ENCODE results near the gene AP1G2.
A peak's percentile ranks its signal among the peaks of the same experiment; 100 is the strongest.
"Not testable (repeated sequence)": the region's sequence is repeated elsewhere in the genome, so short reads cannot be mapped to it uniquely, and the experiment has no call there.

Gene AP1G2

DNA sequence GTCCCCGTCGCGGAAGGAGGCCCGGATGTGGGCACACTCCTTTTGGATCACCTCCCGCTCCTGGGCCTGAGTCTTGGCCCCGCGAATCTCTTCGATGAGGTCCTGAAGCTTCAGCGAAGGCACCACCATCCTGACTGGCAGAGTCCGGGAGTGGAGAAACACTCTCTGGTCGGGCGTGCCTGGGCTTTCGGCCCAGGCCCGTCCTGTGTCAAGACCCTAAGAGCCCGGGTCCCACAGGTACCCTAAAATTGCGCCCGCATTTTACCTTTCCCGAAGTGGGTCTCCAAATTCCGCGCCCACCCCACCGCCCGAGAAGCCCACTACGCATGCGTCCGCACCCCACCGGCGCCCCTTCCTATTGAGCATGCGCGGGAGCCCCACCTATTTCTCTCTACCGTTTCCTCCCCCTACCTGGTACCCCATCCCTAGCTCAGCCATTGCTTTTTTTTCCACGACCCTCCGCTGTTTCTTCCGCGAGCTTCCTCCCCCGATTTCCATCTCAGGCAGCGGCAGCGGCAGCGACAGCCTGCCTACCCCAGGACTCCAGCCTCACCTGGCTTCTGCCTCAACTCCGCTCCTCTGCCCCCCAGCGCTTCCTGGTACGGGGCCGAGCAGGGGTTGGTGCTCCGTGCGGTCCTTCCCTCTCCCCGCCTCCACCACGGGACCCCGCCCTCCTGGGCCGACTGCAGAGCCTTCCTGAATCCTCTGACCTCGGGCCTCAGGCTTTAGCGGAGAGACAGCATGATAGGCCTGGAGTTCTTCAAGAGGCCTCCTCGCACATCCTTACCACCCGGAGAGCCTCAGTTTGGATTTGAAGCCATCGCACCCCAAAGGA, at the start of gene AP1G2:
Gene AP1G2, minus strand, starts transcription at position 606 of the 835 bp plus-strand sequence. Its CDS starts 477 bp downstream, at position 129.
- DNase-seq = peak; percentile 90

GRCh38 chr14:23615856-23616255, 48.3 kb upstream of the AP1G2 start:
- no peak for DNase-seq

DNA sequence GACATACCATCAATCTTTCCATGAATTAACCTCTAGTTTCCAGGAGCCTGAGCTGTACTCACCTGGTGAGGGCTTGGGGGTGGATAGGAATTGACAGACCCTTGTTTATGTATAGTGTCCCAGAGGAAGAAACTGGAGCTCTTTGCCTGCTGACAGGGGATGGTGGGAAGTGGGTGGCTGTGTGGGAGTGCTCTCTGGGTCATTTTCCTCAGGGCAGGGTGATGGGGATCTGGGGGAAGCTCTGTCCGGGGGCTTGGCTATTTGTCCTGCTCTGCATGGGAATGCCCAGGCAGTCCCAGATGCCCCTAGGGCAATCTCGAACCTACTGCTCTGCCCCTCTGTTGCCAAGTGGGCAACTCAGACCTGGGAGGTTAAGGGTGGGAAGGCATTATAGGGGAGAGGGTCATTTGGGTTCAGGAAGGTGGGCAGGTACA, 46.8 kb upstream of the AP1G2 start:
- DNase-seq = no peak

GRCh38 chr14:23613242-23614070, 45.9 kb upstream of the AP1G2 start:
- DNase-seq = no peak

GRCh38 chr14:23612802-23613201, 45.2 kb upstream of the AP1G2 start:
- no peak for DNase-seq

DNA sequence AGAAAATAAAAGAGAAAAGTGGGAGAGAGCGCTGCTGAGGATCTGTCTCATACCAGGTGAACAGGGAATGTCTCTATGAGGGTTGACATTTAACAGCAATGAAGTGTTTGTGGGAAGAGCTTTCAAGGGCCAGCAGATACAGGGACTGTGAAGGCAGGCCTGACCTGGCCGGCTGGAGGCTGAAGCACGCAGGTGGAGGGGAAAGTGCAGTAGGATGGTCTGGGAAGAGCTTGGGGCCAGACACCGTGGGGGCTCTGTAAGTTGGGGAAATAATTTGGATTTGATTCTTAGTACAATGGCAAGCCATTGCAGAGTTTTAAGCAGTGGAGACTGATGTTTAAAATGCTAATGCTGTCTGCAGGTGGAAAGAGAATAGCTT, 44.8 kb upstream of the AP1G2 start:
- no peak for DNase-seq

DNA sequence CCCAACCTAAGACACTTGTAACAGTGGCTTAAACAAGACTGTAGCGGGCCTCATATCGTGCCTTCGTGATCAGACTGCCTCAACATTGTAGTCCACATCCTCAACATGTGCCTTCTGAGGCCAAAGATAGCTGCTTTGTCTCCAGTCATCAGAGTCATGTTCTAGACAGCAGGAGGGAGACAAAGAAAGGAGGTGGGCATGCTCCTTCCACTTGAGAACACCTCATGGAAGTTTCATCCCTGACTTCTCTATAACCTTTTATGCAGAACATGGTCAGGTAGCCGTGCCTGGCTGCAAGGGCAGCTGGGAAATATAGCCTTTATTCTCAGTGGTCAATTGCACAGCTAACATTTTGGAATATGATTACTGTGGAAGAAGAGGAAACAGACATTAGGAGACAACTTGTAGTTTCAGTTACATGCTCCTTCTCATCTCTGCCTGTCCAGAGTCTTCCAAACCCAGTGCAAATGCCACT, 43.3 kb upstream of the AP1G2 start:
- no peak for DNase-seq

DNA sequence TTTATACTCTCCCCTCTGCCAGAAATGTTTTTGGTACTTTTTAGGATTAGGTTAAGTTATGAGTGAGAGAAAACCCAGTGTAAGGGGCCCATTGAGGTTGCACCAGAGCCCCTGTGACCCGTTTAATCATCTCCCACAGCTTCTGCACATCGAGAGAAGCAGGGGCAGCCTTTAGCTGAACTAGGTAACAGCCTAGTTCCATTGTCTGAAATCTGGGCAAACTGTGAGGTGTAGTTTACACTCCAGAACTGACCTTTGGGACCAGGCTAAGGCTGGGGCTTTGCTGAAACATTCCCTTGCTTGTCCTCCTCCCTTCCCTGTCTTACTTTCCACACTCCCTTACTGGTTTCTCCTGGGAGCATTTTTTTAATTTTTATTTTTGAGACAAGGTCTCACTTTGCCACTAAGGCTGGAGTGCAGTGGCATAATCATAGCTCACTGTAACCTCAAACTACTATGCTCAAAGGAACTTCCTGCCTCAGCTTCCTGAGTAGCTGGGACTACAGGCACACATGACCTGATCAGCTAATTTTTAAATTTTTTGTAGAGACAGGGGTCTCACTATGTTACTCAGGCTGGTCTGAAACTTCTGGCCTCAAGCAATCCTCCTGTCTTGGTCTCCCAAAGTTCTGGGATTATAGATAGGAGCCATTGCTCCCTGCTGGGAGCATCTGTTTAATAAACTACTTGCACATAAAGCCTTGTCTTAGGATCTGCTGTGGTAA, 42.7 kb upstream of the AP1G2 start:
- no peak for DNase-seq

DNA sequence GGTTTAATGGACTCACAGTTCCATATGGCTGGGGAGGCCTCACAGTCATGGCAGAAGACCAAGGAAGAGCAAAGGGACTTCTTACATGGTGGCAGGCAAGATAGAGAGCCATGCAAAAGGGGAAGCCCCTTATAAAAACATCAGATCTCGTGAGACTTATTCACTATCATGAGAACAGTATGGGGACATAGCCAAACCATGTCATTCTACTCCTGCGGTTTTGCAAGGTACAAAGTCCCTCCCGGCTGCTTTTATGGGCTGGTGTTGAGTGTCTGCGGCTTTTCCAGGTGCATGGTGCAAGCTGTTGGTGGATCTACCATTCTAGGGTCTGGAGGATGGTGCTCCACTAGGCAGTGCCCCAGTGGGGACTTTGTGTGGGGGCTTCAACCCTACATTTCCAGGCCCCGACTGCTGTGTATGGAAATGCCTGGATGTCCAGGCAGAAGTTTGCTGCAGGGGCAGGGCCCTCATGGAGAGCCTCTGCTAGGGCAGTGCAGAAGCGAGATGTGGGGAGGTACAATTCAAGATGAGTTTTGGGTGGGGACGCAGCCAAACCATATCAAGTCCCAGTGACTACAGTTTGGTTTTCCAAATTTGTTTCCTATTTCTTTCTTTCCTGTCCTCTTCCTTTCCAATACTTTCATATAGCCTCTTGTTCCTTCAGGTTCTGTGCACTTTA, 42.0 kb upstream of the AP1G2 start:
- not testable (repeated sequence) for DNase-seq

DNA sequence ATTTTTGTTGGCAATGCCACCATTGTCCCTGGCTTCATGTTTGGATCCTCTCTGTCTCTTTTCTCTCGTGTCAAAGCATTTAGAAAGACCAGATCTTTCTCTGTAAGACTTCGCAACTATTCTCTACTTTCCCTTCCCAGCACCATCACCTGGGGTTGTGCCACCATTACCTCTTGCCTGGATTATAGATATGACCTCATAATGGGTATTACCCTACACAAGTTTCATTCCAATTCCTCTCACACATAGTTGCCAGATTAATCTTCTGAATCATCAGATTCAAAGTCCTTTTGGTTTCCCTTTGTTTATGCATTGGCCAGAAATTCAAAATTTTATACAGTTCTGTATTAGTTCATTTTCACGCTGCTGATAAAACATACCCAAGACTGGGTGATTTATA, 41.4 kb upstream of the AP1G2 start:
- no peak for DNase-seq

GRCh38 chr14:23608454-23608853, 40.9 kb upstream of the AP1G2 start:
- DNase-seq = no peak

DNA sequence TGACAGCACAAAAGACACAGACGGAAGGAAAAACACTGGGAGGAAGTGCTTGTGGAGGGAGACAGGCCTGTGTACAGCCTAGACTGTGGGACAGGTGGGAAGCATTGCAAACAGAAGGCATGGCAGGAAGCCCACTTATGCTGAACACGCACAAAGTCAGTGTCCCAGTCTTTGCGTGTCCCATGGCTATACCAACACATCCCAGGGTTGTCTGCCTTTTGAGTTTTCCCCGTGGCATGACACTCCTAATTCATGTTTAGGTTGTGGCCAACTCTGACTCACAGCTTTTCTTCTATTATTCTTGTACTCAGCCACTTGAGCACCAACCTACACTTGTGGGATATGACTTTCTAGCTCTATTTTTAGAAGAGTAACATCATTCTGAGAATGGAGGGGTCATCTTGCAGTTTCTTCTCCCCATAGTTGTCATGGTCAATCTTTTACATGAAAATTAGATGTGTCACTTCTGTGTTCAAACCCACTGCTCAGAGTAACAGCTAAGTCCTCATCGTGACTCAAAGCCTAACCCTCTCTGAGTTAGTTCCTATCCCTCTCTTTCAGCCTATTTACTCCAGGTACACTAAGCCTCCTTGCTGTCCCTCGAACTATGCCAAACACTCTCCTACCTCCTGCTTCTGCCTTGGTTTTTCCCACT, 38.5 kb upstream of the AP1G2 start:
- no peak for DNase-seq

DNA sequence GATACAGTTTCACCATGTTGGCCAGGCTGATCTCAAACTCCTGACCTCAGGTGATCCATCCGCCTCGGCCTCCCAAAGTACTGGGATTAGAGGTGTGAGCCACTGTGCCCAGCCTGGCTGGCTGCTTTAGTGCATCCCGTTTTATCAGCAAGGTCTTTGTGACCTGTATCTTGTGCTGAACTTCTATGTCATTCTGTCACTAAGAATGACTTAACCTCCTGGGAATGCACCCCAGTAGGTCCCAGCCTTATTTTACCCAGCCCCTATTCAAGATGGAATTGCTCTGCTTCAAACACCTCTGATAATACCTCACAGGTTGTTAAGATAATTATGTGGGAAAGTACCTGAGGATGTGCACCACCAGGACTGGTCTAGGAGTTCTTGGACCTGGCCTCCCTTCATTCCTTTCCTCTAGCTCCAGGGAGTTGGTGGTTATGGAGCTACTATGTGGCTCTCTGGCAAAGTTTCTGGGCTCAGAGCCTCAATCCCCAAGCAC, 37.1 kb upstream of the AP1G2 start:
- DNase-seq = no peak

DNA sequence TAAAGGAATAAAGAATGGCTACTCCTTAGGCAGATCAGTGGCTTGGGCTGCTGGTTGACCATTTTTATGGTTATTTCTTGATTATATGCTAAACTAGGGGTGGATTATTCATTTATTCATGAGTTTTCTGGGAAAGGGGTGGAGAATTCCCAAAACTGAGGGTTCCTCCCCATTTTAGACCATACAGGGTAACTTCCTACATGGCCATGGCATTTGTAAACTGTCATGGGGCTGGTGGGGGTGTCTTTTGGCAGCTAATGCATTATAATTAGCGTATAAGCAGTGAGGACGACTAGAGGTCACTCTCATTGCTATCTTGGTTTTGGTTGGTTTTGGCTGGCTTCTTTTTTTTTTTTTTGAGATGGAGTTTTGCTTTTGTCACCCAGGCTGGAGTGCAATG, 36.6 kb upstream of the AP1G2 start:
- DNase-seq = no peak

DNA sequence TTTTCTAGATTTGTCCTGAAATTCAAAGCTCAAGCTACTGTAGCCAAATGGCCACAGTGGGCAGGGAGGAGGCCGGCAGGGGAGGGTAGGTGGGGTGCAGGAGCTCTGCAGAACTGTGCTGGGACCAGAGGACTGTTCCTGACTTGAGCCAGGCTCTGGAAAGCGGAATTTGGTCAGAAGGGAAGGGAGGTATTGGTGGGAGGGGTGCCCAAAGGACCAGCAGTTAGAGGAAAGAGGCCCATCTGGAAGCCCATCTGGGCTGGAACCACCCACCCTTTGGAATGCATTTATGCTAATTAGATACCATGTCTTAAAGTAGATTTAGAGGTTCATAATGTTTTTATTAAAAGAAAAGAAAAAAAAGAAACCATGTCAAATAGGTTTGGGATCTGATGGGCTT, 35.5 kb upstream of the AP1G2 start:
- no peak for DNase-seq

GRCh38 chr14:23602181-23603095, 34.8 kb upstream of the AP1G2 start:
- DNase-seq = no peak

- no peak for DNase-seq
Observed at GRCh38 chr14:23601845-23602180, 34.2 kb upstream of the AP1G2 start.

GRCh38 chr14:23601424-23601823, 33.8 kb upstream of the AP1G2 start:
- no peak for DNase-seq

- DNase-seq = no peak
Observed at GRCh38 chr14:23600806-23601205, 33.2 kb upstream of the AP1G2 start.

GRCh38 chr14:23600322-23600707, 32.7 kb upstream of the AP1G2 start:
- no peak for DNase-seq

DNA sequence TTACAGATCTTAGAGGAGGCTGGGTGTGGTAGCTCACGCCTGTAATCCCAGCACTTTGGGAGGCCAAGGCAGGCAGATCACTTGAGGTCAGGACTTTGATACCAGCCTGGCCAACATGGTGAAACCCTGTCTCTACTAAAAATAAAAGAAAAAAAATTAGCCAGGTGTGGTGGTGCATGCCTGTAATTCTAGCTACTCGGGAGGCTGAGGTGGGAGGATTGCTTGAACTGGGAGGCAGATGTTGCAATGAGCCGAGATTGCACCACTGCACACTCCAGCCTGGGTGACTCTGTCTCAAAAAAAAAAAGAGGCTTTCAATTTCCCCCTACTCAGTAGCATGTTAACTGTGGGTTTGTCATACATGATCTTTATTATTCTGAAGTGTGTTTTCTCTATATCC, 26.6 kb upstream of the AP1G2 start:
- not testable (repeated sequence) for DNase-seq

Data from right hindlimb (tissue), 1 donor.